Panc1 (cell line): Measurements from ENCODE around the gene TAAR8. TPM values are rescaled to one million over a fixed set of nuclear protein-coding genes. Genes with fewer than 3 reads are reported as not detected.

ENCODE experiments used
- ATAC-seq: fragments of 200-7000 bp; cut with Tn5 transposase; 2 replicates; pipeline ENCODE4 v1.9.1; 2020; ENCODE audit warnings: mild to moderate bottlenecking, moderate library complexity
- Bru-seq: library from RNA; stranded (reverse); fragments of 400-500 nt; gene quantifications from one replicate; lab custom pipeline; 2021; lab: Mats Ljungman, UMichigan
- BruChase-seq, 2 experiments: library from RNA; stranded (reverse); fragments of 400-500 nt; gene quantifications; one replicate each; lab custom pipeline; 2021; lab: Mats Ljungman, UMichigan
- BruUV-seq: library from RNA; stranded (reverse); fragments of 400-500 nt; replicated peaks from 2 replicates; lab custom pipeline; 2021; lab: Mats Ljungman, UMichigan
- CTCF ChIA-PET: fragments of 300-600 bp; sonication (Branson Sonifier 250); formaldehyde crosslinking; loops from one replicate; lab custom pipeline; 2022; ENCODE audit warnings: antibody characterized with exemption; lab: Charles Lee
- POLR2A ChIA-PET: fragments of 300-600 bp; sonication (Branson Sonifier 250); formaldehyde crosslinking; loops from one replicate; lab custom pipeline; 2022; ENCODE audit warnings: antibody characterized with exemption; lab: Charles Lee
- DNase-seq: peaks from one replicate; pipeline ENCODE4 v3.0.0-alpha.2; 2010; ENCODE audit warnings: low read depth, low spot score
- H3K27ac ChIP-seq: 2 replicates; pipeline ENCODE4 v1.5.1; 2011; ENCODE audit warnings: mild to moderate bottlenecking, low read length, inconsistent platforms
- H3K27me3 ChIP-seq: fragments of 200-500 bp; sonication (Bioruptor generic); 2 replicates; pipeline ENCODE4 v1.6.0; 2014; ENCODE audit warnings: low read length, inconsistent platforms; ENCODE audit not compliant: control insufficient read depth, insufficient read depth
- H3K36me3 ChIP-seq: fragments of 200-500 bp; sonication (Bioruptor generic); 2 replicates; pipeline ENCODE4 v1.5.1; 2014; ENCODE audit warnings: inconsistent platforms, mild to moderate bottlenecking, low read length, moderate library complexity; ENCODE audit not compliant: control insufficient read depth, insufficient read depth
- H3K4me1 ChIP-seq: 2 replicates; pipeline ENCODE4 v1.5.1; 2011; ENCODE audit warnings: inconsistent platforms, mild to moderate bottlenecking, low read length, moderate library complexity; ENCODE audit not compliant: control insufficient read depth, insufficient read depth
- H3K4me3 ChIP-seq, 2 experiments: 2 replicates each; pipeline ENCODE4 v1.5.1; 2011 to 2012; ENCODE audit warnings: low read depth in 2 of 2, low read length in 2 of 2, mild to moderate bottlenecking in 2 of 2, inconsistent platforms in 1 of 2, moderate library complexity in 1 of 2
- H3K9me3 ChIP-seq: fragments of 200-500 bp; sonication (Bioruptor generic); 2 replicates; pipeline ENCODE4 v1.5.1; 2014; ENCODE audit warnings: low read depth, mild to moderate bottlenecking, inconsistent platforms, low read length, moderate library complexity; ENCODE audit not compliant: control insufficient read depth, insufficient read depth
- CTCF ChIP-seq: fragments of 450-650 bp; IDR thresholded peaks from 2 replicates; pipeline ENCODE4 v1.5.1; 2017; ENCODE audit warnings: mild to moderate bottlenecking
- POLR2AphosphoS5 ChIP-seq: IDR thresholded peaks from 2 replicates; pipeline ENCODE4 v1.6.1; 2012; ENCODE audit warnings: mild to moderate bottlenecking, low read depth, low read length, moderate library complexity
- REST ChIP-seq, 2 experiments: IDR thresholded peaks; 2 replicates each; pipeline ENCODE4 v1.6.1; 2011 to 2012; ENCODE audit warnings: low read depth in 2 of 2, control low read depth in 1 of 2, low read length in 1 of 2, mild to moderate bottlenecking in 1 of 2, moderate library complexity in 1 of 2; ENCODE audit not compliant: insufficient read depth in 1 of 2
- SIN3A ChIP-seq: IDR thresholded peaks from 2 replicates; pipeline ENCODE4 v1.6.1; 2012; ENCODE audit warnings: low read depth, mild to moderate bottlenecking, low read length, moderate library complexity, borderline replicate concordance; ENCODE audit not compliant: insufficient read depth
- TCF7L2 ChIP-seq: IDR thresholded peaks from 2 replicates; pipeline ENCODE4 v1.6.1; 2011; ENCODE audit warnings: mild to moderate bottlenecking, low read depth, low read length, inconsistent platforms
- in situ Hi-C: cut with HindIII; loops from 2 replicates; pipeline ENCODE4 v1.10.0; 2016; ENCODE audit warnings: low sequenced_read_pairs, low pct_unique_long_range_greater_than_20kb
- intact Hi-C: fragments of 100-400 bp; cut with micrococcal nuclease; formaldehyde crosslinking; loops from one replicate; pipeline ENCODE4 v1.10.0; 2022; ENCODE audit not compliant: unreplicated experiment
- long read RNA-seq: library from polyadenylated mRNA; unstranded; transcript quantifications from one replicate; pipeline ENCODE4 v2.0.0, GENCODE V29; 2021; ENCODE audit not compliant: unreplicated experiment
- polyA plus RNA-seq: library from polyadenylated mRNA; unstranded; fragments of >200 nt; gene quantifications from one replicate; pipeline ENCODE4 v1.2.1, GENCODE V29; 2012; ENCODE audit warnings: missing spikeins; ENCODE audit not compliant: insufficient read length
- total RNA-seq: library from RNA; stranded (reverse); gene quantifications from one replicate; pipeline ENCODE4 v1.2.1, GENCODE V29; 2021; ENCODE audit not compliant: unreplicated experiment

Gene TAAR8
- not detected for total RNA-seq
- polyA plus RNA-seq, result not detected
- not detected for Bru-seq, nascent RNA
- BruChase-seq, experiment 1, labeled RNA remaining after a 2-hour chase, result not detected
- not detected for BruChase-seq, experiment 2, labeled RNA remaining after a 6-hour chase
- long read RNA-seq, result 0 reads

GRCh38 chr6:132552372-132552771 lies at the start of gene TAAR8:
TSS of gene TAAR8 (plus strand) at chr6:132552672. CDS start at chr6:132552693, 21 bp downstream.
- intact Hi-C loops (no loop called here), in situ Hi-C loops (no loop called here)
- ChIA-PET POLR2A (no interaction called here), CTCF (no interaction called here)
- Histone ChIP-seq H3K4me1 (no peaks in the 10 kb centered on the region), H3K36me3 (no peaks in the 10 kb centered on the region), H3K27ac (no peak within 1 kb of the TSS), H3K9me3 (no peaks in the 10 kb centered on the region), H3K4me3 (no peak within 1 kb of the TSS), H3K27me3 (no peaks in the 10 kb centered on the region; the same call in 1 of the 2 replicates)
- DNase-seq, result no peak
- no TSS peak for BruUV-seq
- no peak for TF ChIP-seq SIN3A
- no peak for TF ChIP-seq TCF7L2
- no peak for TF ChIP-seq CTCF
- TF ChIP-seq POLR2AphosphoS5, result no peak
- TF ChIP-seq REST (IDR thresholded peaks at IDR 0.05; ENCODE audit: insufficient read depth in 1 of 2, low read depth in 2 of 2, low read length in 1 of 2), result no peak
- no peak for ATAC-seq

- intact Hi-C loops, result no loop called here
- ATAC-seq (no peak), DNase-seq (no peak)
- Histone ChIP-seq H3K9me3 (no peaks in the 10 kb centered on the region), H3K4me1 (no peaks in the 10 kb centered on the region), H3K27me3 (no peaks in the 10 kb centered on the region), H3K36me3 (peaks cover 10% of the 10 kb centered on the region), H3K4me3 (no peak overlapping the region), H3K27ac (no peak overlapping the region)
- no TSS peak for BruUV-seq
- in situ Hi-C loops, result no loop called here
- CTCF ChIA-PET, result no interaction called here
- no peak for TF ChIP-seq CTCF
- TF ChIP-seq TCF7L2, result no peak
- TF ChIP-seq REST (IDR thresholded peaks at IDR 0.05; ENCODE audit: insufficient read depth in 1 of 2, low read depth in 2 of 2, low read length in 1 of 2), result no peak
- POLR2A ChIA-PET, result no interaction called here
Measured at GRCh38 chr6:132504757-132505156, 47.7 kb upstream of the TAAR8 start.
